HG02571 (cell line): ENCODE results near the gene STK16.

Source experiments
- ATAC-seq: cut with Tn5 transposase; IDR thresholded peaks from one replicate; pipeline ENCODE4 v1.9.1; 2021; ENCODE audit warnings: mild to moderate bottlenecking, moderate library complexity; ENCODE audit not compliant: unreplicated experiment

The STK16 gene

DNA sequence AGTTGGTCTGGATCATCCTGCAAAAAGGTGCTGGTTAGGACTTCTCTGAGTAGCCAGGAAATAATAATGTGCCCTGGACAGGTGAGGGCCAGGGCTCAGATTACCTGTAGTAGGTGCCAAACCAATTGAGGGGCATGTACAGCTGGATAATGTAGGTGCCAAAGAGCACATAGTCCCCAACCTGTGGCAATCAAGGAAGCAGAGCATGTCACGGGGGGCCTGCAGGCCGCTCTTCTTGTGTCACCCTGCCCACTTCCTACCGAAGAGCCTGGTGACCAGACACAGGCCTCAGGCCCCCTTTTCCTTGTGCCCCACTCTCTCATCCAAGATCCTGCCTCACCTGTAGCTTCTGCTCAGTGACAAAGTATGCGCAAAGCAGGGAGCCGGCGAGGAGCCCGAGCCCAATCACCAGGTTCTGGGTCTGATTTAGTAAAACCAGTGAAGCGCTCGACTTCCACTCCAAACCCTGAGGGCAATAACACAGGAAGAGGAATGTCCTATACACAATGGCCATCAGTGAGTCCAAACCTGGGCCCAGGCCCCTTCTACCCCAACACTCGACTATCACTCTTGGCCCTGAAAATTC, 31.7 kb upstream of the STK16 start:
- no peak for ATAC-seq

DNA sequence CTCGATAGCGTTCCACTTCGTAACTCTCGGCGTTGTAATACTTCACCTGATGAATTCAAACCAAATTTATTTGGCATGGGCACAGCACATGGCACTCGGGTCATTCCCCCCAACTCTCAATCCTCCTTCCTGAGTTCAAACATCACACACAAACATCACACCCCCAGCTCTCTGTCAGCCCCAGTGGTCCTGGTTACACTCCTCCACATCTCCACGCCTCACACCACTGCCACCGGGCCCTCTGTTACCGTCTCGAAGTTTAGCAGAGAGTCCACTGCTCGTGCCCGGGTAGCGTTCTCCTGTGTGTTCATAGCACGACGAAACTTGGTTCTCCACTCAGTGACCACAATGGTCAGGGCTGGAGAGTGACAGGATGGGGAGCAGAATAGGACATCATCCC, 31.1 kb upstream of the STK16 start:
- ATAC-seq: no peak

DNA sequence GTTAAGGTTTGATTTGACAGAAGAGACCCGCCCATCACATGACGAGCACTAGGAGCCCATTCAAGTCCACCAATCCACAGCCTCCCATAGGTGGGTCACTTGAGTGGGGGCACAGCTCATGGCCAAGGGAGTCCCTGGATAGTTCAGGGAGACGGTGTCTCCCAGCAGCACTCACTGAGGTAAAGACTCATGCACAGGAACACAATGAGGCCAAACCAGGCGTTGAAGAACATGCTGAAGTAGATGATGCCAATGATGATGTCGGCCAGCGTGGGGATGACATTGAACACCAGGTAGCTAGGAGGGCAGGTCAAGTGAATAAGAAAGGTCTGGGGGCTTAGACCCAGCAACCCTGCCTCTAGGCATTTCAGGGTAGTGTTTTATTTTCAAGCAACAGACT, 30.5 kb upstream of the STK16 start:
- ATAC-seq: no peak

DNA sequence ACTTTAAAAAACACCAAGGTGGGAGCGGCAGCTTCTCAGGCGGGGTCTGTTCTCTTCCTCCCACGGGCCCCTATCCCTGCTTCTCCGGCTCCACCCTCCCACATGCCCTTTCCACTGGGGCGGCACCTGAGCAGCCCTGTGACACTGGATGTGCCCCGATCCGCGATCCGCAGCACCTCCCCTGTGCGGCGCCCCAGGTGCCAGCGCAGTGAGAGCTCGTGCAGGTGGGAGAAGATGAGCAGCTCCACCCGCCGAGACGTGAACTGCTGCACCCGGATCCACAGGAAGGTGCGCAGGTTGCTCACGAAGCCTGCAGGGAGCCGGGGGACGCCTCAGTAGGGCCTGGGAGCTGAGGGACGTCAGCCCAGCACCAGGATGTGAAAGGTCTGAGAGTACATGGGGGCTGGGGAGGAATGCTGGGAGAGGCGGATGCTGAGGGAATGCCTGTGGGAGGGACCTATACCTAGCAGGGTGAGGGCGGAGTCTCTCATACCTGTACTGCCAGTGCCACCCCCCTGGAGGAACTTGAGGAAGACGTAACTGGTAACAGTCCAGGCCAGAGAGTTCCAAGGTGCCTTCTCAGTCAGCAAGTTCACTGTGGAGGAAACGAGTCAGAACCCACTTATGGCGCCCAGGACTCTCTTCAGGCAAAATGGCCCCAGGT, 29.3 kb upstream of the STK16 start:
- no peak for ATAC-seq

DNA sequence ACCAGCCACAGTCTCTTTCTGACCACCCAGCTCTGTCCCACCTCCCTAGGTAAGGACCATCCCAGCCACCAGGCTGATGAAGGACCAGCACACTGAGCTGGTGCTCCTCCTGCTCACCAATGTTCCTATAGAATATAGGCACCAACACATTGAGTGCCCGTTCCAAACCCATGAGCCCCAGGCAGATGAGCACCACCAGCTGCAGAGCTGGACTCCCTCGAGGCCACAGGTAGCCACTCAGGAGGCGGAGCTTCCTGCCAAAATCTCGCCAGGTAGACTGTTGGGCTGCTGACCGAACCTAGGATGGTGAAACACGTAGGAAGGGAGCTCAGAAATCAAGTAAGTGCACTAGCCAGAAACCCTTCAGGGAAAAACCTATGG, 28.8 kb upstream of the STK16 start:
- no peak for ATAC-seq

DNA sequence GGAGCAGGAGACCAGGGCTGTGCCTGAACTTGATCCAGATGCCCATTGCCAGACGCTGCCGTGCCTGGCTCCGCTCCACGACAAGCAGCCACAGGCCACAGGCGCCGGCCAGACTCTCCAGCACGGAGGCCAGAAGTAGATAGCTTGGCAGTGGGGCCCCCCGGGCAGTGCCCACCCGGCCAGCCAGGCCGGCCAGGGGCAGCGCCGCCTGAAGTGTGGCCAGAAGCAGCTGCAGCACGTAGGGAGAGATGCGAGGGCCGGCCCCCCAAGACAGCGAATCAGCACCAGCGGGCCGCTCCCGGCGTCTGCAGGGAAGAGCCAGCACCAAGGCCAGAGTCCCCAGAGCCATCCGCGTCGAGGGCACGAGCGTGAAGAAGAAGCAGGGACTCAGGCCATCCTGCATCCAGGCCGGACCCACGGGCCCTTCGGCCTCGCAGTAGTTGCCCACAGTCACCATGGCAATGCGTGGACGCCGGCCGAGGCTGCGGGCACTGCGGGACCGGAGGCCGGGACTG, 27.0 kb upstream of the STK16 start:
- ATAC-seq: peak; percentile 26

DNA sequence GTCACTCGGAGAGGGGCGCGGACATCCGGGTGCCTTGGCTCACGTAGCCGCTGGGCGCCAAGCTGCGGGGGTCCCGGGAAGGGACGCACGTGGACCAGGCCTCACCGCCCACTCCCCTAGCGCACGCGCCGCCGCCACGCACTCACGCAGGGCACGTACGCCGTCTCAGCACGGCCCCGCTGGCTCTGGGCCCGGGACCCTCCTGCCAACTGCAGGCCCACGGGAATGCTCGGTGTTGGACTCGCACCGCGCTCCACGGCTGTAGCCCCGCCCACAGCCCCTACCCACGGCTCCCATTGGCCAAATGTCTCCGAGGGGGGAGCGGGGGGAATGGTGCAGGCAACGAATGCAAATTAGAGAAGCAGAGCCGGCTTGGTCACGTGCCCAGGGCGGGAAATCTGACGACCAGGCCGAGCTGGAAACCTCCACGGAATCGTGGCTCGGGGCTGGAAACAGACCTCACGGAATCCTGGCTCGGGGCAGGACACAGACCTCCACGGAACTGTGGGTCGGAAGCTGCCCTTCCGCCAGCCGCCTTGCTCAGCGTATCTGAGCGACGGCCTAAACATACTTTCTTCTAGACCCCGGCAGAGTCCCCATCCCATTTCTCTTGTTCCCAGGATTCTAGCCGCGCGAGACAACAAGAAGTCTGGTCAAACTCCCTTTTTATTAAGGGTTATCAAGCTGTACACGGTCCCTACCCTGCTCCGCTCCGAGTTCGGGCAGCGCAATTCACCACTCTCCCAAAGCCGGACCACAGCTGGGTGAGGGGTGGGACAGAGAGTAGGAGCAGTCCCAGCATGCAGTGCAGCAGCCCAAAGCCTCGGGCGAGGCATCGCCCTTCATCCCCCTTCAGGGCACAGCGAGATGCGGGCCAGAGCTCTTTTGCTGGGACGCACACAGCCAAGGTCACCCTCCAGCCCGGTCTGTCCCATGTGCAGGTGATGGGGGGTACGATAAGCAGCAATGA, 26.3 kb upstream of the STK16 start, which contains the start of gene ABCB6:
ABCB6 (minus strand) TSS at position 227 of the 970 bp plus-strand sequence. CDS start 285 bp downstream, outside the sequence.
- peak; percentile 69 for ATAC-seq

DNA sequence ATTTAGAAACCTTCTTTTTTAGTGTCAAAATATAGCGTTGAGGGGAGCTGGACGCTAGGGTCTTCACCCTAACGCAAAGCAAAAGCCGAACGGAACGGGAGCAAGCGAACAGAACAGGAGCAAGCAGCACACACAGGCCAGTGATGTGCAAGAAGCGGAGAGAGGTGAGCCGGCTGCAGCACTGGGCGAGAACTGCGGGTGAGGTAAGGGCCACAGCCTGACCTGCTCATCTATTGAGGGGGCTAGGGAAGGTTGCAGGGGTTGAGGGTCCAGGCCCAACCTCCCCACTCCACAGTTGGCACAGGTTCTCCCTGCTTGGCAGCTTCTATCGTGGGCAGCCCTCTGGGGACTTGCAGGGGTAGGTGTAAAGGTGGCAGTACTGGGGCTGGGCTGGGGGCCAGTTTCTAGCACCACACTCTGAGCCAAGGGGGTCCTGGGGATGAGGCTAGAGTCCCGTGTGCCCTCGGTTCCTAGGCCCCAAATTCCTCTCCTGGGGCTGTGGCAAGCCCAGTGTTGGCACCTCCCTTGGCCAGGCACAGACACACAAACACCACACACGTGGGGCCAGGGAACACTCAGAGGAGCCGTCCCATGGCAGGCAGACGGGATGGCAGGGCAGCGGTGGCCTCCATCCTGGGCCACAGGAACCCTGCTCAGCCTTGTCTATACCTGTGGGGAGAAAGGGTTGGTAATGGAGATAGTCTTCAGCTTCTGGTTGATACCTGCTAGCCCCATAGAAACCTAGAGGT, 25.3 kb upstream of the STK16 start:
- ATAC-seq: no peak

DNA sequence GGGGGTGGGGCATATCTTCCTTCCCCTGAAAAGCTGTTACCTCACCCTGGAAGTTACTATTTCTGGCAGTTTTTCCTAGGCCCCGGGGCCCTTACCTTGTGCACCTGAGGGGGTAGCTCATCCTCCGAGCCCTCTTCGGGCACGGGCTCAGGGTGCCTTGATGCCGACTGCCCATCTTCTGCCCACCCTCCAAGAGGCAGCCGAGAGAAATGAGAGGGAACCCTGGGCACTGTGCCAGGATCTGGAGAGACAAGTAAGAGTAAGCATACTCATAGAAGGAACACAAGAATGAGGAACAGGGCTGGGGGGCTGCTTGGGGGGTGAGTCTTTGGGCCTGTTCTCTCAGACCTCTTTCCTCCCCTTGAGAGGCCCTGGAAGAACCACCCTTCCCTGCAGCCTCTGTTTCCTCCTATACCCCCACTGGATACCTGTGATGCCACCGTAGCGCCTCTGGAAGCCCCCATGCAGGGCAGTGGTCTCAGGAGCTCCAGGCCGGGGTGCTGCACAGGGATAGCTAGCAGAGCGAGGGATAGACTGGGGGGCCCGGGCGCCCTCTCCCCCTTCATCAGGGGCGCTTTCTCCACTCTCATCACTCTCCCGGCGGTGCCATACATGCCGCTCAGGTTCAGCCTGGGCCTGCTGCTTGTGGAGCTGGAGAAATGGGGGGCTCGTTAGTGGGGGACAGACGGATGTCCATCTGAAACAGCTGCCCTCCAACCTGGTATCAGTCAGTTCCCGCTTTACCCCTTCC, 24.5 kb upstream of the STK16 start:
- no peak for ATAC-seq

DNA sequence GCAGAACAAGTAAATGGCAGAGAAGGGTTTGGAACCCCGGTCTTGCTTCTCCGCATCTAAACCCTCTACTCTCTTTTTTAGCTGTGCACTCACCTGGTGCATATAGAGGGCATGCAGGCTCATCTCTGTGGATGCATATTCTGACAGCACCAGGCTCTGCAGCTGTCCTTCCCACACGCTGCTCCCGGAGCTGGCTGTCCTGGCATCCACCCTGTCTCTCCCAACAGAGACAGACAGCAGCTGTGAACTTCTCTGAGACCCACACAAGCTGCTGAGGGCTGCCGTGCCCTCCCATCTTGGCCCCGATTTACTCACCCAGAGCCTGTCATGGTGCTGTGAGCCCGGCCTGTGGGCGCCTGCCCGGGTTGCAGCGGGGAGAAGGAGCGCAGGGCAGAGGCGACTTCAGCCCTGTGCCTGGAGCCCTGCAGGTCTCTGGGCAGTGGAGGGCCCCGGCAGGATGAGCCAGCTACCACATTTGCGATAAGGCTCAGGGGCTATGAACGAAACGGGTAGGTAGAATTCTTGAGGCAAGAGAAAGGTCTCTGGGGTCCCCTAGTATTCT, 23.2 kb upstream of the STK16 start:
- no peak for ATAC-seq

DNA sequence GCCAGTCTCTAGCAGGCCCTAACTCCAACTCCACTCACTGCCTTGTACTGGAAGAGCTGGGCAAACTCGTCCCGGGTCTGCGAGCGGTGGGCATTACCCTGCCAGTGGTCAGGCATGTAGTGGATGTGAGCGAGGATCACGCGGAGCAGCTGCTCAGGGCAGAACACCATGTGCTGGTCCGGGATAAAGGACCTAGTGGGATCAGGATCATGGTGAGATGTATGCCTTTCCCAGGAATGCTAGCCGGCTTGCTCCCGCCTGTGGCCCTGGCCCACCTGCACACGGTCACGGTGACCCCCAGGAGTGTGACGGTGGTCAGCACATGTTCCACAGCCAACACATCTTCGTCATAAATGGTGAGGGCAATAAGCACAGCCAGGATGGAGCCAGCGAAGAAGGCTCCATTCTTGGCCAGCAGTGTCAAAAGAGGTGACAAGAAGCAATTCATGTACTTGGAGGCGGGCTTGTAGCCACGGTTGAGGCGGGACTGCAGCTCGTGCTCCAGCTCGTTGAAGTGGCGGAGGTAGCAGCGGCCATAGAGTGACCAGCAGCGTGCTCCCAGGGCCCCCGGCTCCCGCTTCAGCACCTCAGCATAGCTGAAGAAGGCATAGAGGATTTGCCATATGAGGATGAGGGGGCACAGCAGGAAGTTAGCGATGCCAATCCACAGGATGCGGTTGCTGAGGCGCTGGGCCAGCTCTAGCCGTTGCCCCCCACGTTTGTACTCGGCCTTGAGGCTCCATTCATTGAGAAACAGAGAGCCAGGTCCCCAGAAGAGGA, 21.3 kb upstream of the STK16 start:
- ATAC-seq: no peak

DNA sequence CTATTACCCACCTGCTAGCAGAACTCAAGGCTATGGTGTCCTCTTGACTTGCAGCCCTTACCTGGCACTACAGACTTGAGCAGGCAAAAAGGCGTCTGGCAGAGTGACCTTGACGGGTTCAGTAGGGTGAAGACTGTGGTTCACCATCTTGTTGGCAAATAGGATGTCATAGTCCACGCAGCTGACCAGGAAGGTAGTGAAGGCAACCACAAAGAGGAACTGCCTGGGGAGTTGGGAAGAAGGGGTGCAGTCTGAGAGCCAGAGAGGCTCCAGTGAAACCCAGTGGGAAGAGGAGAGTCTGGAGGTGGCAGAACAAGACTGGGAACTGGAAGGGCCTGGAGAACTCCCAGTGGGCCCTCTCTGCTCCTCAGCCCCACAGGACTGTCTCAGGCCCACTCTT, 19.9 kb upstream of the STK16 start:
- no peak for ATAC-seq

DNA sequence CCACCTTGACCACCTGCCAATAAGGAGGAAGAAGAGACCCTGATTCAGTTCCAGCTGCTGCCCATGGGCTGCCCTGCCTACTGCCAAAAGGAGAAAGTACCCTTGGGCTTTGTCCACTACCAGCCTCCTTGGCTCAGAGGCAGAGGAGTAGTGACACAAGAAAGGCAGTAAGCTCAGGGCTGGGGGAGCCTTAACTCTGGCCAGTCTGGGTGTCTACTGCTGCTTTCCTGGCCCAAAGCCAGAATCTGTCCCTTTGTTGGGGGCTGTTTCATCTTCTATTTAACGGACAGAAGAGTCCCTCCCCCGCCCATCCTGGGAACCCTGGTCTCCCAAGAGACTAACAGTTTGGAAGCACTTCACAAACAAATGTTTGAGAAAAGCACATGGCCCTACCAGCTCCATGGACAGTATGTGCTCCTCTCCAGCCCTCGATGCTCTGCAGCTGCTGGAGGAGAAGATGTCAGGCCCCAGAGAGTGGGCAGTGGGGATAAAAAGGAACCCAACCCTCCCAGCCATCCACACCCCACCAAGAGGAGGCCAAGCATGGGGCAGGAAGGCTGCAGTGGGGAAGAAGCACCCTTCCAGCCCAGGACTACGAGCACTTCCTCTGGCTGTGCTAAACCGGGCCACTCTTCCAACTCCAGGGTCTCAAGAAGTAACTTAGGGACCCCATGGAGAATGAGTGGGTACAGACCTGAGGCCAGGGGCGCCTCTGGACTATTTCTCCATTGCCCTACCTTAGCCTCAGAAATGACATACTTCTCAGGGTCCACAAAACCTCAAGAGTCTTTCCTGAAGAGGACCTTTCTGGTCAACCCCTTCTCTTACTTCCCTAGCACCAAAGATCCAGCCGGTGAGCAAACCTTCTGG, 17.0 kb upstream of the STK16 start:
- no peak for ATAC-seq

DNA sequence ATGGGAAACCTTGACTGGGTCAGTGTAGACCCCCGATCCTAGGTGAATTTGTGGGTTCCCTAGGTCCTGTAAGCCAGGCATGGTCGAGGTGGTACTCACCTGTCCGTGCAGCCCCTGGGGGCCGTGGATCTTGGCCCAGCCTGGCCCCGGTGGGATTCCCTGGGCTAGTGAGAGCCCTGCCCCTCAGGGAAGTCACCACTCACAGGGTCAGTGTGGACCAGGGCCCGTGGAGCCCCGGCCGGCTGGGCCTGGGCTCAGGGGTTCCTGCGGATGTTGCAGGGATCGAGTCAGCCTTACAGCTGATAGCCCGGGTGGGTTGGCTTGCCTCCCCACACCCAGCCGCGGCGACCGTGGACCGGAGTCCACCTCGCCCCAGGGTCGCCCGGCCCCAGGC, 16.4 kb upstream of the STK16 start:
- no peak for ATAC-seq

DNA sequence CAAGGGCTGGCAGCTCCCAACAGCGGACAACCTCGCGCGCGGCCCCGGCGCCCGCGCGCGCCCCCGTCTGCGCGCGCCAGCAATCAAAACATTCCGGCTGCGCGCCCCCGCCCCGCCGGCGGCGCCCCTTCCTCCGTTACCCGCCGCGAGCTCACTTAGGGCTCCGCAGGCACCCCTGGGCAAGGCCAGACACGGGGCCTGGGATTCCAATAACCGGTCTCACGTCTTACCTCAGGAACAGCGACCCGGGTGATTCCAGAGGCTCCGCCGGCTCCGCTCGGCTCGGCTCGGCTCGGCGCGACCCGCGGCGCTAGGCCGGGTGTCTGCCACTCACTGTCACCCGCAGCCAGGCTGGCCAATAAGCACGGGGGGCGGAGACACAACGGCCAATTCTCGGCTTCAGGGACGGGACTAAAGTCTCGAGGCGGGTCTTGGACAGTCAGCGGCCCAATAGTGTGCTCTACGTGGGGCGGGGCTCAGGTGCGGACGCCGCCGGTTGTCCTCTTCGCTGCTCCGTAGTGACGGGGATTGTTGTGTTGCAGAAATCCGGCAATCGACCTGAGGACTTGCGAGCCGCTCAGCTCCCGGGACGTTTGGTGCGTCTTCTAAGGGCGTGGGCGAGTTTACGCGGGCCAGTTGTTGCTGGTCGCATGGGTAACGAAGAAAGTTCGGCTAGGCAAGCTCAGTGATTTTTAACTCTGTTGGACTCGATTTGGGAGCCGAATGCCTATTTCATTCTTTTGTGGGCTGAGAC, 15.8 kb upstream of the STK16 start, which contains the start of the genes ANKZF1 and ATG9A:
ANKZF1 (plus strand) TSS at position 502 of the 754 bp plus-strand sequence. CDS start 452 bp downstream, outside the sequence.
ATG9A (minus strand) TSS at position 332 of the 754 bp plus-strand sequence. CDS start 1,612 bp downstream, outside the sequence.
- peak; percentile 97 for ATAC-seq

DNA sequence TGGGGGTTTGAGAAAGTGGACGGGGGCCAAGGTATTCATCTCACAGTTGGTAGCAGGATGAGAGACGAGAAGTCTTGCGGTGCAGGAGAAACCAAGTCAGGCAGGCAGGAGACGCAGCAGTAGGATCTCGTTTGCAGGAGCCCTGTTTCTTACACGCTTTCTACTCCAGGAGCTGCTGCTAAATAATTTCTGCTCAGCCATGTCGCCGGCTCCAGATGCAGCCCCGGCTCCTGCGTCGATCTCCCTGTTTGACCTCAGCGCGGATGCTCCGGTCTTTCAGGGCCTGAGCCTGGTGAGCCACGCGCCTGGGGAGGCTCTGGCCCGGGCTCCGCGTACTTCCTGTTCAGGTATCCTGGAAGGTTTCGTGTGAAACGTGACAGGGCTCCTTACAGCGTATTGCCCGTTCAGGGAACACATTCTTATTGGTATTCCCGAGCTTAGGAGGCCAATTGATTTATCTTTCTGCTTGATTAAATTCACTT, 15.2 kb upstream of the STK16 start:
- ATAC-seq: no peak

DNA sequence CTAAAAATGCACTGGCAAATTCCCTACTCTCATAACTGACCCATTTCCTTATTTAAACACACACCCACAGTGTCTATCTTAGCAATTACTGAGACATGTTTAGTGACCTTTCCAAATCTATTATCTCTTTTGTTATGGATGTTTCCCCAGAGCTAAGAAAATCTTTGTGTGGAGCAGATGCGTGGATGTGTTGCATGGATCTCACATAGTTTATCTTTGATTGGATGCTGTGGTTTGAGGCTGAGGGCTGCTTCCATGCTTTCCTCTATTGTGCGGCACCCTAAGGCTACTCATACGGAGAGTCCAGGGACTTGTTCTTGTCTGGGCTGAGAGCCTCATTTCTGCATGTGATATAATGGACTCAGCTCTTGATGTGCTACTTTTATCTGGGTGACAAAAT, 10.9 kb upstream of the STK16 start:
- ATAC-seq: no peak
